Activated CD8-positive, alpha-beta T cell treated with anti-CD3 and anti-CD28 coated beads, Interleukin-2, amount 10 ng/mL, durations not matched to agents 7 days and 5 days (primary cell): ENCODE results near the gene NRDE2. TPM values are rescaled to one million over a fixed set of nuclear protein-coding genes. Genes with fewer than 3 reads are reported as not detected.

Source experiments
- ATAC-seq: fragments of 150-1000 bp; cut with Tn5 transposase; one replicate; pipeline ENCODE4 v1.10.0; 2021; ENCODE audit warnings: moderate library complexity
- CTCF ChIA-PET: fragments of 350-600 bp; sonication (Branson Sonifier 250); formaldehyde crosslinking; loops from one replicate; lab custom pipeline; 2021; ENCODE audit warnings: antibody characterized with exemption; lab: Charles Lee
- POLR2A ChIA-PET: fragments of 350-600 bp; sonication (Branson Sonifier 250); formaldehyde crosslinking; loops from one replicate; lab custom pipeline; 2021; ENCODE audit warnings: antibody characterized with exemption; lab: Charles Lee
- DNase-seq: peaks from one replicate; pipeline ENCODE4 v3.0.0-alpha.2; 2020
- H3K27ac Mint-ChIP-seq: one replicate; pipeline ENCODE4 v1.8.0; 2021; ENCODE audit warnings: mild to moderate bottlenecking, mixed read lengths
- H3K27me3 Mint-ChIP-seq: one replicate; pipeline ENCODE4 v1.8.0; 2021; ENCODE audit warnings: low read depth, mixed read lengths
- H3K36me3 Mint-ChIP-seq: one replicate; pipeline ENCODE4 v1.8.0; 2021; ENCODE audit warnings: low read depth, mixed read lengths
- H3K4me1 Mint-ChIP-seq: one replicate; pipeline ENCODE4 v1.8.0; 2021; ENCODE audit warnings: low read depth, mixed read lengths
- H3K4me3 Mint-ChIP-seq: one replicate; pipeline ENCODE4 v1.8.0; 2021; ENCODE audit warnings: mild to moderate bottlenecking, mixed read lengths
- H3K9me3 Mint-ChIP-seq: one replicate; pipeline ENCODE4 v1.8.0; 2022; ENCODE audit warnings: mixed read lengths; ENCODE audit not compliant: insufficient read depth
- total RNA-seq, 2 experiments: library from RNA; stranded (reverse); gene quantifications; one replicate each; pipeline ENCODE4 v1.2.3, GENCODE V29; 2021

NRDE2 gene
- total RNA-seq, 2 experiments from 2014 or later, result 22.1 to 23.5 TPM

GRCh38 chr14:90305176-90305601 is 26.6 kb downstream of the NRDE2 start:
- no peak overlapping the region for H3K4me3 Mint-ChIP-seq
- no peaks in the 10 kb centered on the region for H3K9me3 Mint-ChIP-seq
- ATAC-seq (no peak), DNase-seq (no peak)
- no peaks in the 10 kb centered on the region for H3K27me3 Mint-ChIP-seq
- no peak overlapping the region for H3K27ac Mint-ChIP-seq
- CTCF ChIA-PET, result no interaction called here
- POLR2A ChIA-PET, result no interaction called here
- peaks cover 42% of the 10 kb centered on the region for H3K36me3 Mint-ChIP-seq
- H3K4me1 Mint-ChIP-seq, result peaks cover 10% of the 10 kb centered on the region

GRCh38 chr14:90304502-90304901 is 27.2 kb downstream of the NRDE2 start:
- CTCF ChIA-PET, result no interaction called here
- ATAC-seq (no peak), DNase-seq (no peak)
- Mint-ChIP-seq H3K27me3 (no peaks in the 10 kb centered on the region), H3K27ac (no peak overlapping the region), H3K36me3 (peaks cover 40% of the 10 kb centered on the region), H3K4me1 (peaks cover 10% of the 10 kb centered on the region), H3K9me3 (no peaks in the 10 kb centered on the region), H3K4me3 (no peak overlapping the region)
- POLR2A ChIA-PET, result no interaction called here

GRCh38 chr14:90303473-90303872 is 28.3 kb downstream of the NRDE2 start:
- H3K27me3 Mint-ChIP-seq, result no peaks in the 10 kb centered on the region
- ChIA-PET CTCF (interaction anchor here (0.8 to 1.3 kb wide), 4 partner anchors 10 to 394 kb away, joined by 3 to 5 read pairs (median 3); no protein-coding TSS in a partner anchor), POLR2A (no interaction called here)
- no peaks in the 10 kb centered on the region for H3K9me3 Mint-ChIP-seq
- no peak overlapping the region for H3K27ac Mint-ChIP-seq
- peaks cover 10% of the 10 kb centered on the region for H3K4me1 Mint-ChIP-seq
- H3K4me3 Mint-ChIP-seq, result no peak overlapping the region
- peaks cover 35% of the 10 kb centered on the region for H3K36me3 Mint-ChIP-seq
- ATAC-seq (no peak), DNase-seq (no peak)

GRCh38 chr14:90302529-90303303 is 29.0 kb downstream of the NRDE2 start:
- Mint-ChIP-seq H3K36me3 (peaks cover 30% of the 10 kb centered on the region), H3K27me3 (no peaks in the 10 kb centered on the region), H3K4me3 (no peak overlapping the region), H3K4me1 (peaks cover 10% of the 10 kb centered on the region), H3K9me3 (no peaks in the 10 kb centered on the region), H3K27ac (no peak overlapping the region)
- ChIA-PET CTCF (interaction anchor here (0.8 to 2.4 kb wide), 4 partner anchors 11 to 456 kb away, joined by 3 to 13 read pairs (median 4); no protein-coding TSS in a partner anchor), POLR2A (no interaction called here)
- DNase-seq (no peak), ATAC-seq (no peak)

GRCh38 chr14:90301668-90302090 is 30.1 kb downstream of the NRDE2 start:
- peaks cover 10% of the 10 kb centered on the region for H3K4me1 Mint-ChIP-seq
- no peak overlapping the region for H3K27ac Mint-ChIP-seq
- no peak overlapping the region for H3K4me3 Mint-ChIP-seq
- ChIA-PET CTCF (interaction anchor here (0.6 to 2.4 kb wide), 13 partner anchors 8 to 457 kb away, joined by 3 to 24 read pairs (median 4); partner anchors contain the start of gene NRDE2), POLR2A (no interaction called here)
- no peaks in the 10 kb centered on the region for H3K27me3 Mint-ChIP-seq
- no peak for ATAC-seq
- no peak for DNase-seq
- H3K36me3 Mint-ChIP-seq, result peaks cover 31% of the 10 kb centered on the region
- H3K9me3 Mint-ChIP-seq, result no peaks in the 10 kb centered on the region

- Mint-ChIP-seq H3K4me1 (peaks cover 10% of the 10 kb centered on the region), H3K36me3 (peaks cover 36% of the 10 kb centered on the region), H3K27me3 (no peaks in the 10 kb centered on the region), H3K9me3 (no peaks in the 10 kb centered on the region), H3K4me3 (no peak overlapping the region), H3K27ac (peak overlapping the region; percentile 58)
- ATAC-seq (peak; percentile 43), DNase-seq (no peak)
- POLR2A ChIA-PET, result no interaction called here
- CTCF ChIA-PET, result interaction anchor here (0.6 to 2.4 kb wide), 12 partner anchors 8 to 457 kb away, joined by 3 to 24 read pairs (median 4); partner anchors contain the start of gene NRDE2
Observed at GRCh38 chr14:90301122-90301521, 30.6 kb downstream of the NRDE2 start.

GRCh38 chr14:90300611-90301047 is 31.1 kb downstream of the NRDE2 start:
- Mint-ChIP-seq H3K27me3 (no peaks in the 10 kb centered on the region), H3K27ac (peak overlapping the region; percentile 58), H3K4me3 (no peak overlapping the region), H3K36me3 (peaks cover 39% of the 10 kb centered on the region), H3K9me3 (no peaks in the 10 kb centered on the region), H3K4me1 (peaks cover 10% of the 10 kb centered on the region)
- POLR2A ChIA-PET, result no interaction called here
- CTCF ChIA-PET, result interaction anchor here (1.0 to 2.4 kb wide), 7 partner anchors 10 to 458 kb away, joined by 3 to 24 read pairs (median 4); partner anchors contain the start of gene NRDE2
- DNase-seq, result no peak
- peak; percentile 45 for ATAC-seq

GRCh38 chr14:90299408-90299807 is 32.3 kb downstream of the NRDE2 start:
- Mint-ChIP-seq H3K27me3 (no peaks in the 10 kb centered on the region), H3K4me1 (peaks cover 10% of the 10 kb centered on the region), H3K4me3 (no peak overlapping the region), H3K36me3 (peaks cover 38% of the 10 kb centered on the region), H3K27ac (no peak overlapping the region), H3K9me3 (no peaks in the 10 kb centered on the region)
- DNase-seq (no peak), ATAC-seq (no peak)
- POLR2A ChIA-PET, result no interaction called here
- CTCF ChIA-PET, result interaction anchor here (1.0 to 2.6 kb wide), 2 partner anchors 10 to 100 kb away, joined by 3 to 10 read pairs; no protein-coding TSS in a partner anchor

- H3K36me3 Mint-ChIP-seq, result peaks cover 42% of the 10 kb centered on the region
- ChIA-PET CTCF (interaction anchor here (2.6 kb wide), 1 partner anchor 9 kb away, joined by 10 read pairs; no protein-coding TSS in a partner anchor), POLR2A (no interaction called here)
- peaks cover 10% of the 10 kb centered on the region for H3K4me1 Mint-ChIP-seq
- no peak for DNase-seq
- no peak overlapping the region for H3K4me3 Mint-ChIP-seq
- no peaks in the 10 kb centered on the region for H3K27me3 Mint-ChIP-seq
- no peaks in the 10 kb centered on the region for H3K9me3 Mint-ChIP-seq
- H3K27ac Mint-ChIP-seq, result no peak overlapping the region
- no peak for ATAC-seq
Observed at GRCh38 chr14:90297876-90298629, 33.7 kb downstream of the NRDE2 start.

GRCh38 chr14:90296641-90297040 is 35.1 kb downstream of the NRDE2 start:
- Mint-ChIP-seq H3K4me3 (no peak overlapping the region), H3K9me3 (no peaks in the 10 kb centered on the region), H3K27ac (no peak overlapping the region), H3K27me3 (no peaks in the 10 kb centered on the region), H3K4me1 (peaks cover 10% of the 10 kb centered on the region), H3K36me3 (peaks cover 35% of the 10 kb centered on the region)
- DNase-seq (no peak), ATAC-seq (no peak)
- ChIA-PET CTCF (no interaction called here), POLR2A (no interaction called here)

GRCh38 chr14:90295870-90296516 is 35.7 kb downstream of the NRDE2 start:
- Mint-ChIP-seq H3K27ac (no peak overlapping the region), H3K4me3 (no peak overlapping the region), H3K4me1 (peaks cover 7% of the 10 kb centered on the region), H3K9me3 (no peaks in the 10 kb centered on the region), H3K36me3 (peaks cover 32% of the 10 kb centered on the region), H3K27me3 (no peaks in the 10 kb centered on the region)
- DNase-seq (no peak), ATAC-seq (no peak)
- POLR2A ChIA-PET, result interaction anchor here (1.0 kb wide), 1 partner anchor 39 kb away, joined by 3 read pairs; no protein-coding TSS in a partner anchor
- CTCF ChIA-PET, result no interaction called here
